Astrocyte of the cerebellum (primary cell): ENCODE results near the gene PHLDB1.

Experiments
- DNase-seq: peaks from one replicate; pipeline ENCODE4 v3.0.0-alpha.2; 2011; ENCODE audit warnings: low read depth
- H3K4me3 ChIP-seq: 2 replicates; pipeline ENCODE4 v1.5.1; 2011; ENCODE audit warnings: mild to moderate bottlenecking, low read depth, low read length, moderate library complexity
- in situ Hi-C: cut with HindIII; loops from 2 replicates; pipeline ENCODE4 v1.10.0; 2017; ENCODE audit warnings: low sequenced_read_pairs
- TF ChIP-seq, protein P1 (sequence below): IDR thresholded peaks from 2 replicates; pipeline ENCODE4 v1.5.1; 2012; ENCODE audit warnings: low read length, low read depth, moderate library complexity, mild to moderate bottlenecking; ENCODE audit errors: missing control alignments

PHLDB1 gene

GRCh38 chr11:118651820-118652219 is 44.4 kb downstream of the PHLDB1 start:
- in situ Hi-C loops: no loop called here
- DNase-seq: no peak
- H3K4me3 ChIP-seq: no peak overlapping the region
- TF ChIP-seq, protein P1, sequence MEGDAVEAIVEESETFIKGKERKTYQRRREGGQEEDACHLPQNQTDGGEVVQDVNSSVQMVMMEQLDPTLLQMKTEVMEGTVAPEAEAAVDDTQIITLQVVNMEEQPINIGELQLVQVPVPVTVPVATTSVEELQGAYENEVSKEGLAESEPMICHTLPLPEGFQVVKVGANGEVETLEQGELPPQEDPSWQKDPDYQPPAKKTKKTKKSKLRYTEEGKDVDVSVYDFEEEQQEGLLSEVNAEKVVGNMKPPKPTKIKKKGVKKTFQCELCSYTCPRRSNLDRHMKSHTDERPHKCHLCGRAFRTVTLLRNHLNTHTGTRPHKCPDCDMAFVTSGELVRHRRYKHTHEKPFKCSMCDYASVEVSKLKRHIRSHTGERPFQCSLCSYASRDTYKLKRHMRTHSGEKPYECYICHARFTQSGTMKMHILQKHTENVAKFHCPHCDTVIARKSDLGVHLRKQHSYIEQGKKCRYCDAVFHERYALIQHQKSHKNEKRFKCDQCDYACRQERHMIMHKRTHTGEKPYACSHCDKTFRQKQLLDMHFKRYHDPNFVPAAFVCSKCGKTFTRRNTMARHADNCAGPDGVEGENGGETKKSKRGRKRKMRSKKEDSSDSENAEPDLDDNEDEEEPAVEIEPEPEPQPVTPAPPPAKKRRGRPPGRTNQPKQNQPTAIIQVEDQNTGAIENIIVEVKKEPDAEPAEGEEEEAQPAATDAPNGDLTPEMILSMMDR: no peak

GRCh38 chr11:118652681-118653181 is 45.3 kb downstream of the PHLDB1 start:
- no peak overlapping the region for H3K4me3 ChIP-seq
- no peak for DNase-seq
- TF ChIP-seq, protein P1: no peak
- in situ Hi-C loops: no loop called here

GRCh38 chr11:118653684-118654390 is 46.4 kb downstream of the PHLDB1 start:
- in situ Hi-C loops: no loop called here
- no peak overlapping the region for H3K4me3 ChIP-seq
- DNase-seq: no peak
- TF ChIP-seq, protein P1: no peak

GRCh38 chr11:118655486-118656190 is 48.2 kb downstream of the PHLDB1 start:
- in situ Hi-C loops: no loop called here
- H3K4me3 ChIP-seq: no peak overlapping the region
- DNase-seq: no peak
- TF ChIP-seq, protein P1: no peak

DNA sequence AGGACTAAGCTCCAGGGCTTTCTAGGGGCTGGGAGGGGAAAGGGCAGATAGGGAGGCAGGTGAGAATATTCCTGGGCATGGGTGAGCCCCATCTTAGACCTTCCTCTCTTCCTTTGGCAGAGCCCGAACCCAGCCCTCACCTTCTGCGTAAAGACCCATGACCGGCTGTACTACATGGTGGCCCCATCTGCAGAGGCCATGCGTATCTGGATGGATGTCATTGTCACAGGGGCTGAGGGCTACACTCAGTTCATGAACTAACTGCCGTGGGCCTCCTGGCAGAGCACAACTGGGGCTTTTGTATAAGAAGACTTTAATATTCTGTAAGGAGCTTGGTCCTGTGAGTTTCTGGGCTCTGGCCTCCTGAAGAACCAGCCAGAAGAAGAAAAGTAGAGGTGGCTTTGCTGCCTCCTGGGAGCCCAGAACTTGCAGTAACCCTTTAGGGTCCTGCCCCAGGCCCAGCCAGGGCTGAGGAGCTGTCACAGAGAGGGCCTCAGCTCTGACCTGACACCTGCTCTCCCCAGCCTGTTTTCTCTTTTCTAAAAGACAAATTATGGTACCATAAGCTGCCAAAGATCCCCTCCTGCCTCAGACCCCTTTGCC is 49.2 kb downstream of the PHLDB1 start:
- DNase-seq: no peak
- H3K4me3 ChIP-seq: no peak overlapping the region
- in situ Hi-C loops: no loop called here
- TF ChIP-seq, protein P1: no peak

GRCh38 chr11:118657238-118657637 is 49.8 kb downstream of the PHLDB1 start:
- TF ChIP-seq, protein P1: no peak
- no peak overlapping the region for H3K4me3 ChIP-seq
- no peak for DNase-seq
- in situ Hi-C loops: no loop called here
